GM12864 (cell line): ENCODE measurements around the gene IRF3.

ENCODE experiments used
- DNase-seq: peaks from one replicate; pipeline ENCODE4 v3.0.0-alpha.2; 2011; ENCODE audit warnings: low read depth
- H3K4me3 ChIP-seq: 2 replicates; pipeline ENCODE4 v1.5.1; 2011; ENCODE audit warnings: mild to moderate bottlenecking, low read depth, low read length, control low read depth
- CTCF ChIP-seq: IDR thresholded peaks from 2 replicates; pipeline ENCODE4 v1.5.1; 2011; ENCODE audit warnings: low read depth, mild to moderate bottlenecking, moderate library complexity, low read length, control low read depth, inconsistent platforms; ENCODE audit errors: missing control alignments

IRF3 gene

DNA sequence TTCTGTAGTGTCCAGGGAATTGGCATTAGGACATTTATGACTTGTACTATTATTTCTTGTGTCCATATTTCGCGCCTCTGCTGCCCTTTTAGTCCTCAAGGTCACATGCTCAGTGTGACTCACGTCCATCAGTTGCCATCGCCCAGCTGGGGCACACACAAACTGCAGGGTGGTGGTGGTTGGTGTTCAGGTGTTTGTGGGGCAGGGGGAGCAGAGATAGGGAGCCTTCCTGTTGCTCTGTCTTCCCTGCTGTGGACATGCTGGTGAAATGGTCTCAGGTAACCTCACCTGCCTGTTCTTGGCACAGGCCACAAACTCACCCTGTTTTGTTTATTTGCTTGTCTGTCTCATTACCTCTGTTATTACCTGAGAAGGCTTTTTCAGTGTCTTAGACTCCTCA is 52.3 kb downstream of the IRF3 start:
- no peak overlapping the region for H3K4me3 ChIP-seq
- no peak for DNase-seq
- TF ChIP-seq CTCF = no peak
